IMR-90 (cell line): ENCODE data around the gene CHRNG. TPM values are rescaled to one million over a fixed set of nuclear protein-coding genes. Genes with fewer than 3 reads are reported as not detected.

Source experiments
- ATAC-seq: fragments of 200-7000 bp; cut with Tn5 transposase; 2 replicates; pipeline ENCODE4 v1.9.1; 2020; ENCODE audit warnings: low read depth, mild to moderate bottlenecking, moderate library complexity
- BruUV-seq: library from RNA; stranded (reverse); fragments of 400-500 nt; replicated peaks from 2 replicates; lab custom pipeline; 2021; lab: Mats Ljungman, UMichigan
- CTCF ChIA-PET: fragments of 300-600 bp; formaldehyde crosslinking; extraction: SDS; loops from one replicate; lab custom pipeline; 2021; ENCODE audit warnings: antibody characterized with exemption; lab: Yijun Ruan, JAX
- POLR2A ChIA-PET: fragments of 300-600 bp; sonication (Branson Sonifier 250); formaldehyde crosslinking; loops from one replicate; lab custom pipeline; 2022; ENCODE audit warnings: antibody characterized with exemption; ENCODE audit not compliant: unreplicated experiment; lab: Charles Lee
- DNase-seq: peaks from one replicate; pipeline ENCODE4 v3.0.0; 2013
- H2AFZ ChIP-seq: replicated peaks from 2 replicates; pipeline ENCODE3; 2013; ENCODE audit warnings: low read length, mild to moderate bottlenecking; ENCODE audit not compliant: poor library complexity
- H2AK5ac ChIP-seq: 2 replicates; pipeline ENCODE4 v1.6.1; 2013; ENCODE audit warnings: low read depth, low read length, inconsistent platforms
- H2AK9ac ChIP-seq: replicated peaks from 2 replicates; pipeline ENCODE3; 2013; ENCODE audit warnings: mild to moderate bottlenecking, low read depth, low read length, moderate library complexity; ENCODE audit not compliant: poor library complexity
- H2BK120ac ChIP-seq: 2 replicates; pipeline ENCODE4 v1.6.1; 2013; ENCODE audit warnings: low read depth, low read length, inconsistent platforms
- H2BK15ac ChIP-seq: 3 replicates; pipeline ENCODE4 v1.6.1; 2013; ENCODE audit warnings: low read depth, low read length, inconsistent platforms
- H2BK20ac ChIP-seq: 2 replicates; pipeline ENCODE4 v1.6.1; 2013; ENCODE audit warnings: low read depth, mild to moderate bottlenecking, inconsistent platforms, low read length, moderate library complexity
- H2BK5ac ChIP-seq: 2 replicates; pipeline ENCODE4 v1.6.1; 2013; ENCODE audit warnings: mild to moderate bottlenecking, low read depth, low read length, inconsistent platforms; ENCODE audit not compliant: poor library complexity, severe bottlenecking
- H3K14ac ChIP-seq: replicated peaks from 2 replicates; pipeline ENCODE4 v1.6.1; 2013; ENCODE audit warnings: low read depth, low read length, inconsistent platforms
- H3K18ac ChIP-seq: 2 replicates; pipeline ENCODE4 v1.6.1; 2013; ENCODE audit warnings: low read depth, low read length, control low read depth
- H3K23ac ChIP-seq: 2 replicates; pipeline ENCODE4 v1.6.1; 2013; ENCODE audit warnings: low read depth, low read length, inconsistent platforms
- H3K27ac ChIP-seq: 2 replicates; pipeline ENCODE4 v1.5.1; 2013; ENCODE audit warnings: mild to moderate bottlenecking, control low read depth, low read length; ENCODE audit not compliant: insufficient read depth
- H3K27me3 ChIP-seq: 2 replicates; pipeline ENCODE4 v1.6.1; 2013; ENCODE audit warnings: low read length; ENCODE audit not compliant: control insufficient read depth, insufficient read depth
- H3K36me3 ChIP-seq: 2 replicates; pipeline ENCODE4 v1.6.1; 2013; ENCODE audit warnings: low read length, mixed read lengths; ENCODE audit not compliant: control insufficient read depth, insufficient read depth
- H3K4ac ChIP-seq: 2 replicates; pipeline ENCODE4 v1.6.1; 2013; ENCODE audit warnings: low read depth, low read length, inconsistent platforms
- H3K4me1 ChIP-seq: 2 replicates; pipeline ENCODE4 v1.6.1; 2013; ENCODE audit warnings: low read length, mixed read lengths; ENCODE audit not compliant: control insufficient read depth, insufficient read depth
- H3K4me2 ChIP-seq: 2 replicates; pipeline ENCODE4 v1.6.1; 2013; ENCODE audit warnings: low read depth, mild to moderate bottlenecking, control low read depth, low read length, moderate library complexity
- H3K4me3 ChIP-seq: 2 replicates; pipeline ENCODE4 v1.5.1; 2013; ENCODE audit warnings: low read depth, mild to moderate bottlenecking, control low read depth, low read length, moderate library complexity; ENCODE audit not compliant: insufficient read depth
- H3K56ac ChIP-seq: 2 replicates; pipeline ENCODE4 v1.6.1; 2013; ENCODE audit warnings: low read length, inconsistent platforms; ENCODE audit not compliant: insufficient read depth; ENCODE audit errors: extremely low read depth
- H3K79me1 ChIP-seq, 2 experiments: 2 replicates each; pipeline ENCODE4 v1.6.1; 2013; ENCODE audit warnings: low read length in 2 of 2, inconsistent platforms in 1 of 2, low read depth in 1 of 2
- H3K9ac ChIP-seq: 2 replicates; pipeline ENCODE4 v1.6.1; 2013; ENCODE audit warnings: low read depth, low read length, control low read depth
- H3K9me1 ChIP-seq: 2 replicates; pipeline ENCODE4 v1.6.1; 2013; ENCODE audit warnings: low read length, inconsistent platforms; ENCODE audit not compliant: insufficient read depth
- H3K9me3 ChIP-seq: 2 replicates; pipeline ENCODE4 v1.6.1; 2013; ENCODE audit warnings: low read length; ENCODE audit not compliant: control insufficient read depth, insufficient read depth
- H4K20me1 ChIP-seq: 2 replicates; pipeline ENCODE4 v1.6.1; 2013; ENCODE audit warnings: low read length, inconsistent platforms; ENCODE audit not compliant: insufficient read depth
- H4K5ac ChIP-seq: 2 replicates; pipeline ENCODE4 v1.6.1; 2013; ENCODE audit warnings: mild to moderate bottlenecking, low read depth, low read length, control low read depth
- H4K8ac ChIP-seq, 2 experiments: 2 replicates each; pipeline ENCODE4 v1.6.1; 2013; ENCODE audit warnings: low read depth in 2 of 2, low read length in 2 of 2, control low read depth in 1 of 2, inconsistent platforms in 1 of 2
- H4K91ac ChIP-seq: 2 replicates; pipeline ENCODE4 v1.6.1; 2013; ENCODE audit warnings: low read depth, low read length, inconsistent platforms; ENCODE audit not compliant: insufficient read depth
- BHLHE40 ChIP-seq: fragments of 150-350 bp; IDR thresholded peaks from 2 replicates; pipeline ENCODE4 v1.6.1; 2016; ENCODE audit warnings: mild to moderate bottlenecking, low read depth, low read length
- CEBPB ChIP-seq: IDR thresholded peaks from 2 replicates; pipeline ENCODE4 v1.6.1; 2012; ENCODE audit warnings: low read depth, low read length, improper control_type of control experiment
- CHD1 ChIP-seq: IDR thresholded peaks from 2 replicates; pipeline ENCODE4 v1.6.1; 2012; ENCODE audit warnings: low read depth, low read length, improper control_type of control experiment
- CTCF ChIP-seq: conservative IDR thresholded peaks from 2 replicates; pipeline ENCODE4 v1.5.1; 2012; ENCODE audit warnings: mild to moderate bottlenecking, low read depth, low read length, improper control_type of control experiment
- ELK1 ChIP-seq: fragments of 150-350 bp; IDR thresholded peaks from 2 replicates; pipeline ENCODE4 v1.6.1; 2016; ENCODE audit warnings: low read depth, mild to moderate bottlenecking, low read length, moderate library complexity, borderline replicate concordance
- FOS ChIP-seq: fragments of 150-350 bp; IDR thresholded peaks from 2 replicates; pipeline ENCODE4 v1.6.1; 2016; ENCODE audit warnings: low read depth, low read length
- MAFK ChIP-seq: IDR thresholded peaks from 2 replicates; pipeline ENCODE4 v1.6.1; 2012; ENCODE audit warnings: low read depth, low read length, improper control_type of control experiment
- MAZ ChIP-seq: IDR thresholded peaks from 2 replicates; pipeline ENCODE4 v1.6.1; 2012; ENCODE audit warnings: low read depth, mild to moderate bottlenecking, low read length, improper control_type of control experiment, moderate library complexity, borderline replicate concordance
- MXI1 ChIP-seq: IDR thresholded peaks from 2 replicates; pipeline ENCODE4 v1.6.1; 2012; ENCODE audit warnings: low read depth, mild to moderate bottlenecking, low read length, moderate library complexity, borderline replicate concordance
- NFE2L2 ChIP-seq: fragments of 150-350 bp; IDR thresholded peaks from 2 replicates; pipeline ENCODE4 v1.6.1; 2016; ENCODE audit warnings: low read depth, mild to moderate bottlenecking, low read length
- POLR2A ChIP-seq: IDR thresholded peaks from 2 replicates; pipeline ENCODE4 v1.6.1; 2012; ENCODE audit warnings: mild to moderate bottlenecking, low read depth, low read length
- RAD21 ChIP-seq: IDR thresholded peaks from 2 replicates; pipeline ENCODE4 v1.6.1; 2012; ENCODE audit warnings: low read length, improper control_type of control experiment
- RCOR1 ChIP-seq: IDR thresholded peaks from 2 replicates; pipeline ENCODE4 v1.6.1; 2012; ENCODE audit warnings: mild to moderate bottlenecking, low read length, improper control_type of control experiment; ENCODE audit not compliant: insufficient replicate concordance
- RFX5 ChIP-seq: IDR thresholded peaks from 2 replicates; pipeline ENCODE4 v1.8.0; 2012; ENCODE audit warnings: low read depth, mild to moderate bottlenecking, low read length, moderate library complexity
- SMC3 ChIP-seq: fragments of 150-350 bp; IDR thresholded peaks from 2 replicates; pipeline ENCODE4 v1.6.1; 2016; ENCODE audit warnings: low read depth, mild to moderate bottlenecking, antibody characterized with exemption, low read length, moderate library complexity
- WGBS, 2 experiments: methylation state at CpG; one replicate each; pipeline versions ENCODE4 v1.1.5 to v1.1.7; 2013; ENCODE audit warnings: missing lambda C conversion rate in 2 of 2; ENCODE audit not compliant: insufficient read length in 1 of 2; ENCODE audit errors: extremely low coverage in 2 of 2; 5-methylcytosine and 5-hydroxymethylcytosine counted together
- dilution Hi-C: fragments of 300-500 bp; cut with HindIII; formaldehyde crosslinking; loops from one replicate; pipeline ENCODE4 v1.14.3; 2018; ENCODE audit warnings: low sequenced_read_pairs; ENCODE audit not compliant: unreplicated experiment
- in situ Hi-C: fragments of 300-500 bp; cut with MboI; formaldehyde crosslinking; loops from 3 replicates; pipeline ENCODE4 v1.14.3; 2019; ENCODE audit warnings: low sequenced_read_pairs, inconsistent platforms, mixed read lengths
- intact Hi-C: fragments of 100-400 bp; cut with micrococcal nuclease; formaldehyde crosslinking; loops from 2 replicates; pipeline ENCODE4 v1.10.0; 2022
- polyA plus RNA-seq, 3 experiments: library from polyadenylated mRNA; depleted of rRNA; stranded (reverse); fragments of >200 nt; gene quantifications; 2 replicates each; pipeline ENCODE4 v1.2.3, GENCODE V29; 2012; ENCODE audit warnings: low replicate concordance in 1 of 3
- total RNA-seq: library from RNA; depleted of rRNA; stranded (reverse); fragments of >200 nt; gene quantifications from 2 replicates; pipeline ENCODE4 v1.2.3, GENCODE V29; 2012

Gene CHRNG
- total and polyA plus RNA-seq, 2 of the 4 experiments (the other 2 are of a cell fraction): not detected

- Histone ChIP-seq H2BK120ac (no peak overlapping the region), H3K9me1 (no peaks in the 10 kb centered on the region), H2AK9ac (no peak overlapping the region), H2BK15ac (no peak overlapping the region), H2AK5ac (no peak overlapping the region), H3K4me2 (no peak overlapping the region), H3K27ac (no peak overlapping the region), H2AFZ (no peak overlapping the region), H3K79me1 (no peaks in the 10 kb centered on the region), H2BK20ac (no peak overlapping the region), H3K56ac (no peak overlapping the region; the same call in 1 of the 2 replicates), H3K4me1 (no peaks in the 10 kb centered on the region), H3K14ac (no peak overlapping the region), H3K9me3 (no peaks in the 10 kb centered on the region), H2BK5ac (no peak overlapping the region), H3K18ac (no peak overlapping the region), H3K36me3 (no peaks in the 10 kb centered on the region), H4K8ac (no peak overlapping the region), H4K5ac (no peak overlapping the region), H3K23ac (no peak overlapping the region), H3K9ac (no peak overlapping the region), H3K27me3 (peaks cover 52% of the 10 kb centered on the region), H4K20me1 (no peaks in the 10 kb centered on the region), H3K4ac (no peak overlapping the region), H3K4me3 (no peak overlapping the region), H4K91ac (no peak overlapping the region)
- BruUV-seq: no TSS peak
- TF ChIP-seq MAFK (no peak), FOS (no peak), RFX5 (no peak), RAD21 (no peak), CEBPB (no peak), SMC3 (no peak), CHD1 (no peak), NFE2L2 (no peak), RCOR1 (no peak), MXI1 (no peak), BHLHE40 (no peak), ELK1 (no peak), MAZ (no peak), POLR2A (no peak), CTCF (no peak)
- DNase-seq: no peak
- in situ Hi-C loops: no loop called here
- dilution Hi-C loops: no loop called here
- ChIA-PET CTCF (no interaction called here), POLR2A (no interaction called here)
- intact Hi-C loops: loop anchor here (10.0 kb wide), 1 partner anchor 603 kb away; no protein-coding TSS in a partner anchor
- ATAC-seq: no peak
- 68% methylated on average over 3 of the region's 7 CpGs; no CpG with 5 or more reads in 1 of the 2 experiments for WGBS, 2 experiments
Observed at GRCh38 chr2:232508251-232508650, 31.2 kb upstream of the CHRNG start.
